IMR-90 (cell line): ENCODE data around the gene SMAD2. TPM values are rescaled to one million over a fixed set of nuclear protein-coding genes. Genes with fewer than 3 reads are reported as not detected.

ENCODE experiments used
- ATAC-seq: fragments of 200-7000 bp; cut with Tn5 transposase; 2 replicates; pipeline ENCODE4 v1.9.1; 2020; ENCODE audit warnings: low read depth, mild to moderate bottlenecking, moderate library complexity
- BruUV-seq: library from RNA; stranded (reverse); fragments of 400-500 nt; replicated peaks from 2 replicates; lab custom pipeline; 2021; lab: Mats Ljungman, UMichigan
- CTCF ChIA-PET: fragments of 300-600 bp; formaldehyde crosslinking; extraction: SDS; loops from one replicate; lab custom pipeline; 2021; ENCODE audit warnings: antibody characterized with exemption; lab: Yijun Ruan, JAX
- POLR2A ChIA-PET: fragments of 300-600 bp; sonication (Branson Sonifier 250); formaldehyde crosslinking; loops from one replicate; lab custom pipeline; 2022; ENCODE audit warnings: antibody characterized with exemption; ENCODE audit not compliant: unreplicated experiment; lab: Charles Lee
- DNase-seq: peaks from one replicate; pipeline ENCODE4 v3.0.0; 2013
- H2AFZ ChIP-seq: replicated peaks from 2 replicates; pipeline ENCODE3; 2013; ENCODE audit warnings: low read length, mild to moderate bottlenecking; ENCODE audit not compliant: poor library complexity
- H2AK5ac ChIP-seq: 2 replicates; pipeline ENCODE4 v1.6.1; 2013; ENCODE audit warnings: low read depth, low read length, inconsistent platforms
- H2AK9ac ChIP-seq: replicated peaks from 2 replicates; pipeline ENCODE3; 2013; ENCODE audit warnings: mild to moderate bottlenecking, low read depth, low read length, moderate library complexity; ENCODE audit not compliant: poor library complexity
- H2BK120ac ChIP-seq: 2 replicates; pipeline ENCODE4 v1.6.1; 2013; ENCODE audit warnings: low read depth, low read length, inconsistent platforms
- H2BK15ac ChIP-seq: 3 replicates; pipeline ENCODE4 v1.6.1; 2013; ENCODE audit warnings: low read depth, low read length, inconsistent platforms
- H2BK20ac ChIP-seq: 2 replicates; pipeline ENCODE4 v1.6.1; 2013; ENCODE audit warnings: low read depth, mild to moderate bottlenecking, inconsistent platforms, low read length, moderate library complexity
- H2BK5ac ChIP-seq: 2 replicates; pipeline ENCODE4 v1.6.1; 2013; ENCODE audit warnings: mild to moderate bottlenecking, low read depth, low read length, inconsistent platforms; ENCODE audit not compliant: poor library complexity, severe bottlenecking
- H3K14ac ChIP-seq: replicated peaks from 2 replicates; pipeline ENCODE4 v1.6.1; 2013; ENCODE audit warnings: low read depth, low read length, inconsistent platforms
- H3K18ac ChIP-seq: 2 replicates; pipeline ENCODE4 v1.6.1; 2013; ENCODE audit warnings: low read depth, low read length, control low read depth
- H3K23ac ChIP-seq: 2 replicates; pipeline ENCODE4 v1.6.1; 2013; ENCODE audit warnings: low read depth, low read length, inconsistent platforms
- H3K27ac ChIP-seq: 2 replicates; pipeline ENCODE4 v1.5.1; 2013; ENCODE audit warnings: mild to moderate bottlenecking, control low read depth, low read length; ENCODE audit not compliant: insufficient read depth
- H3K27me3 ChIP-seq: 2 replicates; pipeline ENCODE4 v1.6.1; 2013; ENCODE audit warnings: low read length; ENCODE audit not compliant: control insufficient read depth, insufficient read depth
- H3K36me3 ChIP-seq: 2 replicates; pipeline ENCODE4 v1.6.1; 2013; ENCODE audit warnings: low read length, mixed read lengths; ENCODE audit not compliant: control insufficient read depth, insufficient read depth
- H3K4ac ChIP-seq: 2 replicates; pipeline ENCODE4 v1.6.1; 2013; ENCODE audit warnings: low read depth, low read length, inconsistent platforms
- H3K4me1 ChIP-seq: 2 replicates; pipeline ENCODE4 v1.6.1; 2013; ENCODE audit warnings: low read length, mixed read lengths; ENCODE audit not compliant: control insufficient read depth, insufficient read depth
- H3K4me2 ChIP-seq: 2 replicates; pipeline ENCODE4 v1.6.1; 2013; ENCODE audit warnings: low read depth, mild to moderate bottlenecking, control low read depth, low read length, moderate library complexity
- H3K4me3 ChIP-seq: 2 replicates; pipeline ENCODE4 v1.5.1; 2013; ENCODE audit warnings: low read depth, mild to moderate bottlenecking, control low read depth, low read length, moderate library complexity; ENCODE audit not compliant: insufficient read depth
- H3K56ac ChIP-seq: 2 replicates; pipeline ENCODE4 v1.6.1; 2013; ENCODE audit warnings: low read length, inconsistent platforms; ENCODE audit not compliant: insufficient read depth; ENCODE audit errors: extremely low read depth
- H3K79me1 ChIP-seq, 2 experiments: 2 replicates each; pipeline ENCODE4 v1.6.1; 2013; ENCODE audit warnings: low read length in 2 of 2, inconsistent platforms in 1 of 2, low read depth in 1 of 2
- H3K9ac ChIP-seq: 2 replicates; pipeline ENCODE4 v1.6.1; 2013; ENCODE audit warnings: low read depth, low read length, control low read depth
- H3K9me1 ChIP-seq: 2 replicates; pipeline ENCODE4 v1.6.1; 2013; ENCODE audit warnings: low read length, inconsistent platforms; ENCODE audit not compliant: insufficient read depth
- H3K9me3 ChIP-seq: 2 replicates; pipeline ENCODE4 v1.6.1; 2013; ENCODE audit warnings: low read length; ENCODE audit not compliant: control insufficient read depth, insufficient read depth
- H4K20me1 ChIP-seq: 2 replicates; pipeline ENCODE4 v1.6.1; 2013; ENCODE audit warnings: low read length, inconsistent platforms; ENCODE audit not compliant: insufficient read depth
- H4K5ac ChIP-seq: 2 replicates; pipeline ENCODE4 v1.6.1; 2013; ENCODE audit warnings: mild to moderate bottlenecking, low read depth, low read length, control low read depth
- H4K8ac ChIP-seq, 2 experiments: 2 replicates each; pipeline ENCODE4 v1.6.1; 2013; ENCODE audit warnings: low read depth in 2 of 2, low read length in 2 of 2, control low read depth in 1 of 2, inconsistent platforms in 1 of 2
- H4K91ac ChIP-seq: 2 replicates; pipeline ENCODE4 v1.6.1; 2013; ENCODE audit warnings: low read depth, low read length, inconsistent platforms; ENCODE audit not compliant: insufficient read depth
- BHLHE40 ChIP-seq: fragments of 150-350 bp; IDR thresholded peaks from 2 replicates; pipeline ENCODE4 v1.6.1; 2016; ENCODE audit warnings: mild to moderate bottlenecking, low read depth, low read length
- CEBPB ChIP-seq: IDR thresholded peaks from 2 replicates; pipeline ENCODE4 v1.6.1; 2012; ENCODE audit warnings: low read depth, low read length, improper control_type of control experiment
- FOS ChIP-seq: fragments of 150-350 bp; IDR thresholded peaks from 2 replicates; pipeline ENCODE4 v1.6.1; 2016; ENCODE audit warnings: low read depth, low read length
- MAFK ChIP-seq: IDR thresholded peaks from 2 replicates; pipeline ENCODE4 v1.6.1; 2012; ENCODE audit warnings: low read depth, low read length, improper control_type of control experiment
- MXI1 ChIP-seq: IDR thresholded peaks from 2 replicates; pipeline ENCODE4 v1.6.1; 2012; ENCODE audit warnings: low read depth, mild to moderate bottlenecking, low read length, moderate library complexity, borderline replicate concordance
- NFE2L2 ChIP-seq: fragments of 150-350 bp; IDR thresholded peaks from 2 replicates; pipeline ENCODE4 v1.6.1; 2016; ENCODE audit warnings: low read depth, mild to moderate bottlenecking, low read length
- POLR2A ChIP-seq: IDR thresholded peaks from 2 replicates; pipeline ENCODE4 v1.6.1; 2012; ENCODE audit warnings: mild to moderate bottlenecking, low read depth, low read length
- RAD21 ChIP-seq: IDR thresholded peaks from 2 replicates; pipeline ENCODE4 v1.6.1; 2012; ENCODE audit warnings: low read length, improper control_type of control experiment
- RCOR1 ChIP-seq: IDR thresholded peaks from 2 replicates; pipeline ENCODE4 v1.6.1; 2012; ENCODE audit warnings: mild to moderate bottlenecking, low read length, improper control_type of control experiment; ENCODE audit not compliant: insufficient replicate concordance
- WGBS, 2 experiments: methylation state at CpG; one replicate each; pipeline versions ENCODE4 v1.1.5 to v1.1.7; 2013; ENCODE audit warnings: missing lambda C conversion rate in 2 of 2; ENCODE audit not compliant: insufficient read length in 1 of 2; ENCODE audit errors: extremely low coverage in 2 of 2; 5-methylcytosine and 5-hydroxymethylcytosine counted together
- dilution Hi-C: fragments of 300-500 bp; cut with HindIII; formaldehyde crosslinking; loops from one replicate; pipeline ENCODE4 v1.14.3; 2018; ENCODE audit warnings: low sequenced_read_pairs; ENCODE audit not compliant: unreplicated experiment
- in situ Hi-C: fragments of 300-500 bp; cut with MboI; formaldehyde crosslinking; loops from 3 replicates; pipeline ENCODE4 v1.14.3; 2019; ENCODE audit warnings: low sequenced_read_pairs, inconsistent platforms, mixed read lengths
- intact Hi-C: fragments of 100-400 bp; cut with micrococcal nuclease; formaldehyde crosslinking; loops from 2 replicates; pipeline ENCODE4 v1.10.0; 2022
- polyA plus RNA-seq, 3 experiments: library from polyadenylated mRNA; depleted of rRNA; stranded (reverse); fragments of >200 nt; gene quantifications; 2 replicates each; pipeline ENCODE4 v1.2.3, GENCODE V29; 2012; ENCODE audit warnings: low replicate concordance in 1 of 3
- total RNA-seq: library from RNA; depleted of rRNA; stranded (reverse); fragments of >200 nt; gene quantifications from 2 replicates; pipeline ENCODE4 v1.2.3, GENCODE V29; 2012
- TF ChIP-seq, protein P1 (sequence below): fragments of 150-350 bp; IDR thresholded peaks from 2 replicates; pipeline ENCODE4 v1.6.1; 2017; ENCODE audit warnings: mild to moderate bottlenecking, antibody characterized with exemption, low read length, low read depth
- TF ChIP-seq, protein P2 (sequence below): conservative IDR thresholded peaks from 2 replicates; pipeline ENCODE4 v1.5.1; 2012; ENCODE audit warnings: mild to moderate bottlenecking, low read depth, low read length, improper control_type of control experiment
- TF ChIP-seq, protein P3 (sequence below): fragments of 150-350 bp; IDR thresholded peaks from 2 replicates; pipeline ENCODE4 v1.6.1; 2016; ENCODE audit warnings: low read depth, mild to moderate bottlenecking, low read length, moderate library complexity, borderline replicate concordance

Gene SMAD2
- total and polyA plus RNA-seq, 2 of the 4 experiments (the other 2 are of a cell fraction): 41.7 to 171 TPM

DNA sequence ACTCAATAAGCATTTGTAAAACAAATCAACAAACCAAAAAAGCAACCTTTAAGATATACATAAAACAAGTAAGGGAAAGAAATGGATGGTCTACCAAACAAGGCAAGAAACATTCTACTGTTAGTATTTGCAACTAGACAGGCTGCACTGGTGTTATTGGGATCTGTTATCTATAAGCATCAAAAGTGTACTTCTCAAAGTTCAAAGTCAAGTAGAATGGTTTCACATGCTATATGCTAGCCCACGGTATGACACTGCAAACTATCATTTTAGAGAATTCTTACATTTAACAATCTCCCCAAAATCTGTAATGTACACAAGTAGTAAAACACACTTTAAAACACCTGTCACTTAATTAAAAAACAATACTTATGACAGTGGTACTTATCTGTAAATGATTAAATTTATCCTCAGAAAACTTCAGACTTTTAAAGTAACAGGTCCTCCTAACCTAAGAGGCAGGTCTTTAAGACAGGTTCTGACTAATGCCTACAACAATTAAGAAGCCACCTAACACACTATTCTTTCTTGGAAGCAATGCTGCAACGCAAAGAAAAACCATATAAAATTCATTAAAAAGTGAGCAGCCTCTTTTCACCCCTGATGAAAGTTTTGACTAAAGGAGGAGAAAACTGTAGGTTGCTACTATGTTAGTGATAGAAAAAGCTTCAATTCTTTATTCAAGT is 34.8 kb downstream of the SMAD2 start:
- H3K56ac ChIP-seq: no peak overlapping the region
- no peaks in the 10 kb centered on the region for H3K27me3 ChIP-seq
- no peak overlapping the region for H2AFZ ChIP-seq
- intact Hi-C loops (no loop called here), dilution Hi-C loops (no loop called here), in situ Hi-C loops (no loop called here)
- no peak for DNase-seq
- no peak overlapping the region for H3K4me2 ChIP-seq
- H2BK120ac ChIP-seq: no peak overlapping the region
- H3K23ac ChIP-seq: no peak overlapping the region
- no peak for ATAC-seq
- no CpG with 5 or more reads among the region's 2 CpGs for WGBS, 2 experiments
- H3K36me3 ChIP-seq: peaks cover 4% of the 10 kb centered on the region
- H3K14ac ChIP-seq: no peak overlapping the region
- no peak overlapping the region for H3K18ac ChIP-seq
- POLR2A ChIA-PET: no interaction called here
- H4K8ac ChIP-seq: no peak overlapping the region
- no TSS peak for BruUV-seq
- no peak overlapping the region for H2BK5ac ChIP-seq
- CTCF ChIA-PET: no interaction called here
- H3K4ac ChIP-seq: no peak overlapping the region
- H4K20me1 ChIP-seq: peaks cover 15% of the 10 kb centered on the region; the same call in 1 of the 2 replicates
- no peak for TF ChIP-seq MAFK
- no peak for TF ChIP-seq MXI1
- no peak for TF ChIP-seq RCOR1
- TF ChIP-seq NFE2L2: no peak
- no peak for TF ChIP-seq CEBPB
- no peak for TF ChIP-seq FOS
- TF ChIP-seq, protein P1, sequence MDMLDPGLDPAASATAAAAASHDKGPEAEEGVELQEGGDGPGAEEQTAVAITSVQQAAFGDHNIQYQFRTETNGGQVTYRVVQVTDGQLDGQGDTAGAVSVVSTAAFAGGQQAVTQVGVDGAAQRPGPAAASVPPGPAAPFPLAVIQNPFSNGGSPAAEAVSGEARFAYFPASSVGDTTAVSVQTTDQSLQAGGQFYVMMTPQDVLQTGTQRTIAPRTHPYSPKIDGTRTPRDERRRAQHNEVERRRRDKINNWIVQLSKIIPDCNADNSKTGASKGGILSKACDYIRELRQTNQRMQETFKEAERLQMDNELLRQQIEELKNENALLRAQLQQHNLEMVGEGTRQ: no peak
- no peak for TF ChIP-seq POLR2A
- TF ChIP-seq, protein P2, sequence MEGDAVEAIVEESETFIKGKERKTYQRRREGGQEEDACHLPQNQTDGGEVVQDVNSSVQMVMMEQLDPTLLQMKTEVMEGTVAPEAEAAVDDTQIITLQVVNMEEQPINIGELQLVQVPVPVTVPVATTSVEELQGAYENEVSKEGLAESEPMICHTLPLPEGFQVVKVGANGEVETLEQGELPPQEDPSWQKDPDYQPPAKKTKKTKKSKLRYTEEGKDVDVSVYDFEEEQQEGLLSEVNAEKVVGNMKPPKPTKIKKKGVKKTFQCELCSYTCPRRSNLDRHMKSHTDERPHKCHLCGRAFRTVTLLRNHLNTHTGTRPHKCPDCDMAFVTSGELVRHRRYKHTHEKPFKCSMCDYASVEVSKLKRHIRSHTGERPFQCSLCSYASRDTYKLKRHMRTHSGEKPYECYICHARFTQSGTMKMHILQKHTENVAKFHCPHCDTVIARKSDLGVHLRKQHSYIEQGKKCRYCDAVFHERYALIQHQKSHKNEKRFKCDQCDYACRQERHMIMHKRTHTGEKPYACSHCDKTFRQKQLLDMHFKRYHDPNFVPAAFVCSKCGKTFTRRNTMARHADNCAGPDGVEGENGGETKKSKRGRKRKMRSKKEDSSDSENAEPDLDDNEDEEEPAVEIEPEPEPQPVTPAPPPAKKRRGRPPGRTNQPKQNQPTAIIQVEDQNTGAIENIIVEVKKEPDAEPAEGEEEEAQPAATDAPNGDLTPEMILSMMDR: no peak
- TF ChIP-seq, protein P3, sequence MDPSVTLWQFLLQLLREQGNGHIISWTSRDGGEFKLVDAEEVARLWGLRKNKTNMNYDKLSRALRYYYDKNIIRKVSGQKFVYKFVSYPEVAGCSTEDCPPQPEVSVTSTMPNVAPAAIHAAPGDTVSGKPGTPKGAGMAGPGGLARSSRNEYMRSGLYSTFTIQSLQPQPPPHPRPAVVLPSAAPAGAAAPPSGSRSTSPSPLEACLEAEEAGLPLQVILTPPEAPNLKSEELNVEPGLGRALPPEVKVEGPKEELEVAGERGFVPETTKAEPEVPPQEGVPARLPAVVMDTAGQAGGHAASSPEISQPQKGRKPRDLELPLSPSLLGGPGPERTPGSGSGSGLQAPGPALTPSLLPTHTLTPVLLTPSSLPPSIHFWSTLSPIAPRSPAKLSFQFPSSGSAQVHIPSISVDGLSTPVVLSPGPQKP: no peak
- TF ChIP-seq BHLHE40: no peak
- no peak for TF ChIP-seq RAD21
- H3K9me3 ChIP-seq: no peaks in the 10 kb centered on the region
- peaks cover 8% of the 10 kb centered on the region; the same call in 1 of the 2 replicates for H3K4me1 ChIP-seq
- H3K79me1 ChIP-seq: peaks cover 30 to 40% of the 10 kb centered on the region in 2 experiments
- H2BK15ac ChIP-seq: no peak overlapping the region
- H3K4me3 ChIP-seq: no peak overlapping the region
- no peak overlapping the region for H3K9ac ChIP-seq
- H2AK9ac ChIP-seq: no peak overlapping the region
- H3K27ac ChIP-seq: no peak overlapping the region
- H2BK20ac ChIP-seq: no peak overlapping the region
- H4K5ac ChIP-seq: no peak overlapping the region
- peaks cover 4% of the 10 kb centered on the region; the same call in 1 of the 2 replicates for H3K9me1 ChIP-seq
- no peak overlapping the region for H4K91ac ChIP-seq
- H2AK5ac ChIP-seq: no peak overlapping the region
